NB4 (cell line): ENCODE measurements around the gene TEAD1.

ENCODE experiments used
- CTCF ChIP-seq: IDR thresholded peaks from one replicate; pipeline ENCODE4 v1.5.1; 2012; ENCODE audit warnings: low read depth, low read length
- MAX ChIP-seq: IDR thresholded peaks from 2 replicates; pipeline ENCODE4 v1.6.1; 2011; ENCODE audit warnings: low read depth, low read length
- POLR2A ChIP-seq: IDR thresholded peaks from 2 replicates; pipeline ENCODE4 v1.6.1; 2011; ENCODE audit warnings: mild to moderate bottlenecking; ENCODE audit not compliant: insufficient read length; ENCODE audit errors: extremely low read depth

- TF ChIP-seq CTCF (no peak), POLR2A (no peak), MAX (no peak)
Observed at GRCh38 chr11:12786891-12787290, 112.7 kb downstream of the TEAD1 start.
